Upper lobe of right lung (tissue), 1 donor: Measurements from ENCODE around the gene SPESP1. TPM values are rescaled to one million over a fixed set of nuclear protein-coding genes. Genes with fewer than 3 reads are reported as not detected.
A peak's percentile ranks its signal among the peaks of the same experiment; 100 is the strongest.

Source experiments
- ATAC-seq: fragments of 200-7000 bp; cut with Tn5 transposase; one replicate; pipeline ENCODE4 v1.9.1; 2020; ENCODE audit warnings: mild to moderate bottlenecking, moderate library complexity
- DNase-seq: peaks from one replicate; pipeline ENCODE4 v3.0.0-alpha.2; 2020
- H3K27ac ChIP-seq: fragments of 200-600 bp; one replicate; pipeline ENCODE4 v1.8.0; 2022
- H3K27me3 ChIP-seq: fragments of 200-600 bp; one replicate; pipeline ENCODE4 v1.8.0; 2022; ENCODE audit warnings: mild to moderate bottlenecking
- H3K36me3 ChIP-seq: fragments of 200-600 bp; one replicate; pipeline ENCODE4 v1.8.0; 2022
- H3K4me1 ChIP-seq: fragments of 200-600 bp; one replicate; pipeline ENCODE4 v1.8.0; 2022
- H3K4me3 ChIP-seq: fragments of 200-600 bp; one replicate; pipeline ENCODE4 v1.8.0; 2022; ENCODE audit warnings: mild to moderate bottlenecking
- H3K9me3 ChIP-seq: fragments of 200-600 bp; one replicate; pipeline ENCODE4 v1.8.0; 2022
- intact Hi-C: fragments of 100-400 bp; cut with DNase I; formaldehyde crosslinking; loops from one replicate; pipeline ENCODE4 v1.11.0; 2022
- long read RNA-seq: library from polyadenylated mRNA; unstranded; transcript quantifications from one replicate; pipeline ENCODE4 v2.0.0, GENCODE V29; 2021
- total RNA-seq: library from RNA; stranded (reverse); fragmentation: NEBNext Ultra II Directional; extraction: Animal tissue kit (Norgen Biotek cat#: 25700); gene quantifications from one replicate; pipeline ENCODE4 v1.2.1, GENCODE V29; 2021
- TF ChIP-seq, protein P1 (sequence below): fragments of 200-600 bp; IDR thresholded peaks from one replicate; pipeline ENCODE4 v1.8.0; 2022; ENCODE audit warnings: antibody characterized with exemption
- donor health status: DM: no; HTN: yes; CAD: no; lungs with severe emphysema.

The SPESP1 gene
- 1.2 TPM for total RNA-seq
- long read RNA-seq, partial matches to known transcripts, result 0 of 4 reads
- long read RNA-seq, other reads (novel, unspliced or antisense), result 3 of 4 reads

GRCh38 chr15:68930268-68931022, at the start of gene SPESP1:
TSS of gene SPESP1 (plus strand) at chr15:68930525. CDS start at chr15:68930654, 129 bp downstream.
- no peak within 1 kb of the TSS for H3K27ac ChIP-seq
- intact Hi-C loops, result no loop called here
- H3K9me3 ChIP-seq, result no peaks in the 10 kb centered on the region
- peak; percentile 77 for DNase-seq
- peak; percentile 90 for ATAC-seq
- no peaks in the 10 kb centered on the region for H3K36me3 ChIP-seq
- no peaks in the 10 kb centered on the region for H3K27me3 ChIP-seq
- H3K4me3 ChIP-seq, result peak within 1 kb of the TSS; percentile 45
- no peaks in the 10 kb centered on the region for H3K4me1 ChIP-seq
- TF ChIP-seq, protein P1, sequence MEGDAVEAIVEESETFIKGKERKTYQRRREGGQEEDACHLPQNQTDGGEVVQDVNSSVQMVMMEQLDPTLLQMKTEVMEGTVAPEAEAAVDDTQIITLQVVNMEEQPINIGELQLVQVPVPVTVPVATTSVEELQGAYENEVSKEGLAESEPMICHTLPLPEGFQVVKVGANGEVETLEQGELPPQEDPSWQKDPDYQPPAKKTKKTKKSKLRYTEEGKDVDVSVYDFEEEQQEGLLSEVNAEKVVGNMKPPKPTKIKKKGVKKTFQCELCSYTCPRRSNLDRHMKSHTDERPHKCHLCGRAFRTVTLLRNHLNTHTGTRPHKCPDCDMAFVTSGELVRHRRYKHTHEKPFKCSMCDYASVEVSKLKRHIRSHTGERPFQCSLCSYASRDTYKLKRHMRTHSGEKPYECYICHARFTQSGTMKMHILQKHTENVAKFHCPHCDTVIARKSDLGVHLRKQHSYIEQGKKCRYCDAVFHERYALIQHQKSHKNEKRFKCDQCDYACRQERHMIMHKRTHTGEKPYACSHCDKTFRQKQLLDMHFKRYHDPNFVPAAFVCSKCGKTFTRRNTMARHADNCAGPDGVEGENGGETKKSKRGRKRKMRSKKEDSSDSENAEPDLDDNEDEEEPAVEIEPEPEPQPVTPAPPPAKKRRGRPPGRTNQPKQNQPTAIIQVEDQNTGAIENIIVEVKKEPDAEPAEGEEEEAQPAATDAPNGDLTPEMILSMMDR, result no peak

GRCh38 chr15:68885070-68885469, 45.3 kb upstream of the SPESP1 start:
- H3K27me3 ChIP-seq, result no peaks in the 10 kb centered on the region
- no peak for DNase-seq
- intact Hi-C loops, result no loop called here
- TF ChIP-seq, protein P1, result no peak
- H3K4me1 ChIP-seq, result peaks cover 9% of the 10 kb centered on the region
- no peak overlapping the region for H3K4me3 ChIP-seq
- ATAC-seq, result no peak
- H3K9me3 ChIP-seq, result no peaks in the 10 kb centered on the region
- no peak overlapping the region for H3K27ac ChIP-seq
- no peaks in the 10 kb centered on the region for H3K36me3 ChIP-seq

DNA sequence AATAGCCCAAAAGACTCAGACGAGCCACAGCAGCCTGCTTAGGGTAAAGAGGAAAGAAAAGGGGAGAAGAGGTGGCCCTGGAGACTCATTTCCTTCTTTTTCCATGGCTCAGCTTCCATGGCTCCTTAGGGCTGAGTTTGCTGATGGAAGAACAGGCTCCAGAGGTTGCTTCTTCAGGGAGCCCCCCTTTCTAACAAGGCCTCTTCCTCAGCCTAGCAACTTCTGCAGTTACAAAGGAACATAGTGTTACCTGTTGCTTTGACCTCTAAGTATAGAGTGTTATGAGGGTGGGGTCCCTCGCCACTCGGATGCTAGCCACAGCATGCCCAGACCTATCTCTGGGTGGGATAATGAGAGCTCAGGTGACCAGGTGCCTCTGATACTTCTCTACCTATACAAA, 43.2 kb upstream of the SPESP1 start:
- Histone ChIP-seq H3K9me3 (no peaks in the 10 kb centered on the region), H3K4me1 (peaks cover 9% of the 10 kb centered on the region), H3K27ac (no peak overlapping the region), H3K4me3 (no peak overlapping the region), H3K36me3 (no peaks in the 10 kb centered on the region), H3K27me3 (no peaks in the 10 kb centered on the region)
- intact Hi-C loops, result no loop called here
- no peak for DNase-seq
- TF ChIP-seq, protein P1, result no peak
- no peak for ATAC-seq

DNA sequence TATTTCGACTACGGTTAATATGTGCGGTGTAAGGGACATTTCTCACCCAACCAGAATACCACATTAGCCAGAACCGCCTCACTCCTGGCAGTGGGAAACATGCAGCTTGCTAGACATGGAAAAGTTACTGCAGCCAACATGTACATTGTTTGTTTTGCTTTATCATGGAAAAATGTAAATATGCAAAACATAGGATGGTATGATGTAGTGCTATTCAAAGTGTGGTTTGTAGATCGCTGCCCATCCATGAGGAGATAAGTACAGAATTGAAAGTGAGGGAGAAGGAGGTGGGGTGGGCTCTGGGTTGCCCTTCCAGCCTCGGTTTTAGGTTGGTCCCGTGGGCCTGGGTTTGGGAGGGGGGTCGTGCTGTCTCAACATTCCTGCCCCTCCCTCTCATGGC, 42.5 kb upstream of the SPESP1 start:
- TF ChIP-seq, protein P1, result no peak
- DNase-seq (no peak), ATAC-seq (no peak)
- peaks cover 9% of the 10 kb centered on the region for H3K4me1 ChIP-seq
- H3K9me3 ChIP-seq, result no peaks in the 10 kb centered on the region
- no peak overlapping the region for H3K27ac ChIP-seq
- no peaks in the 10 kb centered on the region for H3K27me3 ChIP-seq
- H3K36me3 ChIP-seq, result no peaks in the 10 kb centered on the region
- no peak overlapping the region for H3K4me3 ChIP-seq
- intact Hi-C loops, result no loop called here

DNA sequence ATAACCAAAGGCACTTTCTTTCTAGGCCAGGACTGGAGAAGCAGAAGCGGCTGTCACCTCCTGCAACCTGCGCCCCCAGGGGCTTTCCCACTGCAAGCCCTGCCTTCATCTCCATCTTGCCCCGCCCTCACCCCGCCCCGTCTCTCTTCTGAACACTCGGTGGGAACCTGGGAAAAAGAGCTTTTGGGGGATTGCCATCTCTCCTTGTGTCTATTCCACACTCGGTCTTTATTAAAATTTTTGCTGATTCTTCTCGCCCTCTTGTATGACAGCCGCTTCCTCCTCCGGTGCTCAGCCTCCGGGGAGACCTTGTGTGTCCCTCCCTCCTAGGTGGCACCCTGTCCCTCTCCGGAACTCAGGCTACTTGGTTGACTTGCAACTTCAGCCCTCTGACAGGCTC, 41.9 kb upstream of the SPESP1 start:
- Histone ChIP-seq H3K4me1 (peaks cover 9% of the 10 kb centered on the region), H3K4me3 (no peak overlapping the region), H3K36me3 (no peaks in the 10 kb centered on the region), H3K27ac (no peak overlapping the region), H3K9me3 (no peaks in the 10 kb centered on the region), H3K27me3 (no peaks in the 10 kb centered on the region)
- no peak for ATAC-seq
- TF ChIP-seq, protein P1, result no peak
- no peak for DNase-seq
- intact Hi-C loops, result no loop called here
